SK-N-SH (cell line): Measurements from ENCODE around the gene RAB27B. TPM values are rescaled to one million over a fixed set of nuclear protein-coding genes. Genes with fewer than 3 reads are reported as not detected.

Source experiments
- CTCF ChIA-PET: fragments of 300-600, 350-600 bp; formaldehyde crosslinking; extraction: SDS; loops from one replicate; lab custom pipeline; 2021; lab: Yijun Ruan, JAX
- POLR2A ChIA-PET: fragments of 350-600 bp; sonication (Branson Sonifier 250); formaldehyde crosslinking; extraction: SDS; loops from one replicate; lab custom pipeline; 2020; ENCODE audit warnings: antibody characterized with exemption, inconsistent platforms; lab: Yijun Ruan, JAX
- DNase-seq: peaks from one replicate; pipeline ENCODE4 v3.0.0; 2012
- H2AFZ ChIP-seq: fragments of 200-600 bp; sonication (generic); 2 replicates; pipeline ENCODE4 v1.8.1; 2016; ENCODE audit warnings: antibody characterized with exemption, mild to moderate bottlenecking, low read depth
- H3F3A ChIP-seq: fragments of 200-600 bp; sonication (generic); replicated peaks from 2 replicates; pipeline ENCODE3; 2016; ENCODE audit warnings: antibody characterized with exemption, mild to moderate bottlenecking; ENCODE audit not compliant: insufficient read depth
- H3K27ac ChIP-seq, 2 experiments: fragments of 200-500 bp in 1 of 2; fragments of 200-600 bp in 1 of 2; sonication (Bioruptor generic) in 1 of 2; sonication (generic), shearing (Covaris generic) in 1 of 2; 2 replicates each; pipeline versions ENCODE4 v1.5.1 to v1.6.1; 2014 to 2016; ENCODE audit warnings: low read depth in 2 of 2, inconsistent platforms in 1 of 2, low read length in 1 of 2, mild to moderate bottlenecking in 1 of 2, mixed read lengths in 1 of 2
- H3K27me3 ChIP-seq: fragments of 200-600 bp; sonication (generic), shearing (Covaris generic); 2 replicates; pipeline ENCODE4 v1.6.1; 2016; ENCODE audit warnings: mixed run types; ENCODE audit not compliant: insufficient read depth
- H3K36me3 ChIP-seq, 2 experiments: fragments of 200-500 bp in 1 of 2; fragments of 200-600 bp in 1 of 2; sonication (Bioruptor generic) in 1 of 2; sonication (generic) in 1 of 2; replicated peaks in 1 of 2; 2 replicates each; pipeline versions ENCODE3 to v1.5.1; 2014 to 2016; ENCODE audit warnings: low read length in 1 of 2, mild to moderate bottlenecking in 1 of 2; ENCODE audit not compliant: insufficient read depth in 2 of 2, control insufficient read depth in 1 of 2
- H3K4me1 ChIP-seq, 2 experiments: fragments of 200-500 bp in 1 of 2; fragments of 200-600 bp in 1 of 2; sonication (Bioruptor generic) in 1 of 2; sonication (generic), shearing (Covaris generic) in 1 of 2; 2 replicates each; pipeline versions ENCODE4 v1.5.1 to v1.6.1; 2014 to 2016; ENCODE audit warnings: low read depth in 1 of 2, low read length in 1 of 2, mixed run types in 1 of 2; ENCODE audit not compliant: insufficient read depth in 2 of 2, control insufficient read depth in 1 of 2
- H3K4me2 ChIP-seq: fragments of 200-600 bp; sonication (generic), shearing (Covaris generic); 2 replicates; pipeline ENCODE4 v1.6.1; 2017; ENCODE audit warnings: mixed run types
- H3K4me3 ChIP-seq, 2 experiments: fragments of 200-500 bp in 1 of 2; fragments of 200-600 bp in 1 of 2; sonication (Bioruptor generic) in 1 of 2; sonication (generic), shearing (Covaris generic) in 1 of 2; 2 replicates each; pipeline versions ENCODE4 v1.5.1 to v1.8.1; 2014 to 2016; ENCODE audit warnings: low read depth in 2 of 2, inconsistent platforms in 1 of 2, low read length in 1 of 2, mild to moderate bottlenecking in 1 of 2, mixed read lengths in 1 of 2, moderate library complexity in 1 of 2
- H3K79me2 ChIP-seq: fragments of 200-600 bp; sonication (generic); 2 replicates; pipeline ENCODE4 v1.8.1; 2017; ENCODE audit warnings: mild to moderate bottlenecking; ENCODE audit not compliant: insufficient read depth
- H3K9ac ChIP-seq: fragments of 200-600 bp; sonication (generic); 2 replicates; pipeline ENCODE4 v1.6.1; 2017; ENCODE audit warnings: mixed run types
- H3K9me2 ChIP-seq: fragments of 200-600 bp; sonication (generic); 2 replicates; pipeline ENCODE4 v1.6.1; 2017; ENCODE audit warnings: mixed run types
- H3K9me3 ChIP-seq: fragments of 200-600 bp; sonication (generic); 2 replicates; pipeline ENCODE4 v1.6.1; 2017; ENCODE audit warnings: mixed run types, mild to moderate bottlenecking, moderate library complexity
- H4K20me1 ChIP-seq: fragments of 200-600 bp; sonication (generic); 2 replicates; pipeline ENCODE4 v1.6.1; 2017; ENCODE audit warnings: mild to moderate bottlenecking, mixed run types; ENCODE audit not compliant: insufficient read depth
- CHD2 ChIP-seq: fragments of 150-350 bp; IDR thresholded peaks from 2 replicates; pipeline ENCODE4 v1.6.1; 2018; ENCODE audit warnings: low read length; ENCODE audit not compliant: partially characterized antibody
- EP300 ChIP-seq, 2 experiments: IDR thresholded peaks; 2 replicates each; pipeline versions ENCODE4 v1.4.0 to v1.6.1; 2012; ENCODE audit warnings: borderline replicate concordance in 1 of 2, low read depth in 1 of 2, low read length in 1 of 2
- FOSL2 ChIP-seq: IDR thresholded peaks from 2 replicates; pipeline ENCODE4 v1.4.0; 2012; ENCODE audit warnings: low read depth, mild to moderate bottlenecking, moderate library complexity, borderline replicate concordance
- FOXJ3 ChIP-seq: sonication (generic); formaldehyde crosslinking; IDR thresholded peaks from 2 replicates; pipeline ENCODE4 v1.5.1; 2020; ENCODE audit warnings: mild to moderate bottlenecking, missing genetic modification reagents
- FOXM1 ChIP-seq: IDR thresholded peaks from 2 replicates; pipeline ENCODE4 v1.4.0; 2012; ENCODE audit warnings: low read depth, mild to moderate bottlenecking
- GATA2 ChIP-seq: sonication (generic); formaldehyde crosslinking; IDR thresholded peaks from 2 replicates; pipeline ENCODE4 v1.5.0; 2020; ENCODE audit warnings: mild to moderate bottlenecking, missing genetic modification reagents
- IRF3 ChIP-seq: fragments of 150-350 bp; IDR thresholded peaks from 2 replicates; pipeline ENCODE4 v1.6.1; 2016; ENCODE audit warnings: mild to moderate bottlenecking, low read depth, low read length
- MAX ChIP-seq: IDR thresholded peaks from 2 replicates; pipeline ENCODE4 v1.4.0; 2012; ENCODE audit warnings: low read depth
- MEF2A ChIP-seq: IDR thresholded peaks from 2 replicates; pipeline ENCODE4 v1.4.0; 2012; ENCODE audit warnings: low read depth, borderline replicate concordance
- MXI1 ChIP-seq: IDR thresholded peaks from 2 replicates; pipeline ENCODE4 v1.6.1; 2012; ENCODE audit warnings: mild to moderate bottlenecking, low read depth, low read length, improper control_type of control experiment
- POLR2AphosphoS5 ChIP-seq: IDR thresholded peaks from 2 replicates; pipeline ENCODE4 v1.6.1; 2012; ENCODE audit warnings: low read depth, low read length
- RCOR1 ChIP-seq: fragments of 150-350 bp; IDR thresholded peaks from 2 replicates; pipeline ENCODE4 v1.6.1; 2017; ENCODE audit warnings: antibody characterized with exemption, low read length
- RFX5 ChIP-seq: IDR thresholded peaks from 2 replicates; pipeline ENCODE4 v1.6.1; 2012; ENCODE audit warnings: mild to moderate bottlenecking, improper control_type of control experiment, low read length
- RXRA ChIP-seq: IDR thresholded peaks from 2 replicates; pipeline ENCODE4 v1.4.0; 2012; ENCODE audit warnings: low read depth, mild to moderate bottlenecking, borderline replicate concordance
- TEAD4 ChIP-seq: IDR thresholded peaks from 2 replicates; pipeline ENCODE4 v1.4.0; 2012; ENCODE audit warnings: mild to moderate bottlenecking, borderline replicate concordance; ENCODE audit not compliant: insufficient read depth
- USF2 ChIP-seq: fragments of 150-350 bp; IDR thresholded peaks from 2 replicates; pipeline ENCODE4 v1.6.1; 2017; ENCODE audit warnings: antibody characterized with exemption, low read length, low read depth, borderline replicate concordance
- ZBTB33 ChIP-seq: IDR thresholded peaks from 2 replicates; pipeline ENCODE4 v1.4.0; 2012; ENCODE audit warnings: low read depth, borderline replicate concordance
- WGBS: methylation state at CpG from one replicate; pipeline ENCODE4 v1.1.6; 2017; ENCODE audit warnings: low lambda C conversion rate; 5-methylcytosine and 5-hydroxymethylcytosine counted together
- polyA plus RNA-seq, 3 experiments: library from polyadenylated mRNA; depleted of rRNA; stranded (reverse); fragments of >200 nt; gene quantifications; 2 replicates each; pipeline ENCODE4 v1.2.3, GENCODE V29; 2012

Gene RAB27B
- polyA plus RNA-seq, 1 of the 3 experiments (the other 2 are of a cell fraction) = 0.56 TPM

- no peaks in the 10 kb centered on the region for H3K36me3 ChIP-seq
- 0 out of 4 replicates have a peak, but pooled peaks of 1 of the 2 experiments have one; percentile 34 for TF ChIP-seq EP300 (IDR thresholded peaks at IDR 0.05; ENCODE audit: borderline replicate concordance in 1 of 2, low read depth in 1 of 2, low read length in 1 of 2)
- TF ChIP-seq FOSL2 = no peak
- TF ChIP-seq MXI1 = peak; percentile 17; the same call in 1 of the 2 replicates
- TF ChIP-seq IRF3 = no peak
- no peak for TF ChIP-seq FOXM1
- TF ChIP-seq GATA2 (CRISPR knock-in tag) = peak; percentile 36
- TF ChIP-seq CHD2 = no peak
- no peak for TF ChIP-seq ZBTB33
- no peak for TF ChIP-seq FOXJ3
- no peak for TF ChIP-seq RCOR1
- TF ChIP-seq RFX5 = no peak
- no peak for TF ChIP-seq TEAD4
- TF ChIP-seq MEF2A = no peak
- no peak for TF ChIP-seq MAX
- TF ChIP-seq POLR2AphosphoS5 = no peak
- TF ChIP-seq USF2 = no peak
- no peak for TF ChIP-seq RXRA
Observed at GRCh38 chr18:54880395-54881105, 52.3 kb downstream of the RAB27B start.

More at GRCh38 chr18:54880395-54881105, 52.3 kb downstream of the RAB27B start:
- Histone ChIP-seq H3K4me2 (no peak overlapping the region), H3K9me3 (no peaks in the 10 kb centered on the region), H3F3A (no peaks in the 10 kb centered on the region), H3K9ac (no peak overlapping the region), H3K27ac (peak overlapping the region in 1 of 2 experiments; percentile 32; a peak in 2 of 4 replicates), H3K9me2 (no peaks in the 10 kb centered on the region), H2AFZ (no peak overlapping the region), H3K79me2 (no peaks in the 10 kb centered on the region), H3K4me1 (peaks cover 0 to 13% of the 10 kb centered on the region in 2 experiments; a peak in 2 of 4 replicates), H4K20me1 (no peaks in the 10 kb centered on the region), H3K4me3 (no peak overlapping the region), H3K27me3 (no peaks in the 10 kb centered on the region)
- CTCF ChIA-PET = interaction anchor here (0.8 kb wide), 1 partner anchor 51 kb away, joined by 3 read pairs; no protein-coding TSS in a partner anchor
- 79% methylated on average over 5 of the region's 5 CpGs for whole genome bisulfite sequencing
- POLR2A ChIA-PET = no interaction called here
- DNase-seq = peak; percentile 11
